NCI-H2171 treated with DMSO at 0.1 percent for 48 hours (cell line): ENCODE measurements around the gene CXorf65.

Experiments
- DNase-seq: peaks from one replicate; lab custom pipeline; 2025; lab: John Stamatoyannopoulos, UW

Gene CXorf65

GRCh38 chrX:71107245-71107644 is 705 bp upstream of the CXorf65 start:
- DNase-seq: no peak

DNA sequence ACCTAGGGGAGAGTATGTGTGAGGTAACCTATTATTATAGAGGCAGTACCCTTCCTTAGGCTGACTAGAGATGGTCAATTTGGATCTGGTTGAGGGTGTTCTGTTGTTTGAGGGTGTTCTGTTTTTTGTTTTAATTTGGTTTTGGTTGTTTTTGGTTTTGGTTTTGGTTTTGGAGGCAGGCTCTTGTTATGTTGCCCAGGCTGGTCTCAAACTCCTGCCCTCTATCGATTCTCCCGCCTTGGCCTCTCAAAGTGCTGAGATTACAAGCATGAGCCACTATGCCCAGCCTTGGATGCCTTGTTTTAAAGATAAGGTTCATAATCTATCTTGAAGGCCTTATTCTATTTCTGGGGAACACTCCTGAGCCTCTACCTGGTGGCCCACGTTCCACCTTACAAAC is 912 bp downstream of the CXorf65 start:
- DNase-seq: no peak

DNA sequence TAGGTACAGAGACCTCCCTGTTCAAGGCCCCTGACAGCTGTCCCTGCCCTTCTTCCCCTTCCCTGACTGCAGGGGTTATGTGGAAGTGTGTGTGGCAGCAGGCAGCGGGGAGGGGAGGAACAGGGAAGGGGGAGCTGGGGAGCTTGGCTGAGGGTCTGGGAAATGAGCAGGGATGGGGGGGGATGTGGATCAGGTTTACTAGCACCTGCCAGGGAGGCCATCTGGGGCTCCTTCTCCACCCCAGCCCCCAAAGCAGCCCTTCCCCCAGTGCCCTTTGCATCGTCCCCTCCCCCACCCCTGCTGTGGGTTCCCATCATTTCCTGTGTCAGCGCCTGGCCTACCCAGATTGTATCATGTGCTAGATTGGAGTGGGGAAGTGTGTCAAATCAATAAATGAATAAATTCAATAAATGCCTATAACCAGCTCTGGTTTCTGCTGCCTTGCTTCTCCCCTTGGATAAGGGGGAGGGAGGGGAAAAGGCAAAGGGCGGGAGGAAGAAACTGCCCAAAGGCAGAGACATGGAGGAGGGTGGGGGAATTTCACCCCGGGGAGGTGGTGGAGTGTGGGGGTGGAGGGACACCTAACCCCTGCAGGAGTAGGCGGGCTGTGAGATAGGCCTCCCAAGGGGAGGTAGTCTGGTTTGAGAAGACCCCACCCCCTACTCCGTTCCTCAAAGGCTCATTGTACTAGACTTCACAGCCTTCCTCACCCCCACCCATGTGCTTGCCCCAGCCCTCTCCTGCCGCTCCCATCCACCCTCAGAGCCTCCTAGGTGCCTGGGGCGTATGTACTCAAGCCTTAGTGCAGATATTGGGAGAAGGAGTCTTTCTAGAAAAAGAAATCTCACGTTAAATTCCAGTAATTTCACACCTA is 3.2 kb downstream of the CXorf65 start:
- DNase-seq: peak; percentile 91

GRCh38 chrX:71102292-71102691 is 4.2 kb downstream of the CXorf65 start:
- no peak for DNase-seq

- DNase-seq: no peak
Observed at GRCh38 chrX:71100581-71101505, 5.7 kb downstream of the CXorf65 start.

- no peak for DNase-seq
Observed at GRCh38 chrX:71099736-71100135, 6.8 kb downstream of the CXorf65 start.

GRCh38 chrX:71098951-71099506 is 7.5 kb downstream of the CXorf65 start:
- no peak for DNase-seq

GRCh38 chrX:71098302-71098701 is 8.2 kb downstream of the CXorf65 start:
- peak; percentile 21 for DNase-seq

- no peak for DNase-seq
Observed at GRCh38 chrX:71096760-71097032, 9.8 kb downstream of the CXorf65 start.

GRCh38 chrX:71095981-71096759 is 10.4 kb downstream of the CXorf65 start:
- DNase-seq: peak; percentile 74

DNA sequence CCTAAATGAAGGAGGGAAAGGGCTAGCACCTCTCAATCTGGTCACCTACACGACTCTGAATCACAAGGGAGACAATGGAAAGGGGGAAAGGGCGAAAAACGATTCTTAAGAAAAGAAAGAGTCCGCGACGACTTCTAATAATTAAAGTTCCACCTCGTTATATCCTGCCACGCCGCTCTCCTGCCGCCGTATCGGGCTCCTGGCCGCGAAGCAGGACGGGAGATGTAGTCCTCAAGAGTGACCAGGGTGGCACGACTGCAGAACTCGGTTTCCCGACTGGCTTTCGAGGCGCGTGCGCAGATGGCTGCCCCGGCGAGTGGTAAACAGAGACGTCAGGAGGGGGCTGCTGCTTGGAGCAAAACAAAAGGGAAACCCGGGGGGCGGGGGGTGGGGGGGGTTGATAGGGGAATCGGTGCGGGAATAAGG is 11.0 kb downstream of the CXorf65 start, which contains the start of gene FOXO4:
Gene FOXO4 (plus strand): TSS at position 297 of the 426 bp plus-strand sequence. CDS start 678 bp downstream, outside the sequence.
- peak; percentile 82 for DNase-seq

- no peak for DNase-seq
Observed at GRCh38 chrX:71095033-71095432, 11.5 kb downstream of the CXorf65 start.

DNA sequence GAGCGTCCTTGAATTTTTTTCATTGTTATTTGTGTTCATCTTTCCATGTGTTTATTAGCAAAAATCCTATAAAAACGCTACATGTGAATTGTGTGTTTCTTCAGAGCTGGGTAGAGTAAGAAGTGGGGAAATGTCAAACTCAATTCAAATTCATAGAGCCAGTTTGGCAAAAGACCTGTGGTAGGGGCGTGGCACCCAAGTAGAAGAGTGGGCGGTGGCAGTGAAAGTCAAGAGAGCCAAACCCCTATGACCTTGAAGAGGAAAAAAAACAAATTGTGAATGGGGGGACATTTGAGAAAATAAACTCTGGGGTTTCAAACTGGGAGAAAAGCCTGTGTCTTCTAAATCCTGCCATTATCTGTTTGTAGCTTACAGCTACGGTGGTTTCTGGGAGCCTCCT is 15.3 kb downstream of the CXorf65 start:
- DNase-seq: no peak

DNA sequence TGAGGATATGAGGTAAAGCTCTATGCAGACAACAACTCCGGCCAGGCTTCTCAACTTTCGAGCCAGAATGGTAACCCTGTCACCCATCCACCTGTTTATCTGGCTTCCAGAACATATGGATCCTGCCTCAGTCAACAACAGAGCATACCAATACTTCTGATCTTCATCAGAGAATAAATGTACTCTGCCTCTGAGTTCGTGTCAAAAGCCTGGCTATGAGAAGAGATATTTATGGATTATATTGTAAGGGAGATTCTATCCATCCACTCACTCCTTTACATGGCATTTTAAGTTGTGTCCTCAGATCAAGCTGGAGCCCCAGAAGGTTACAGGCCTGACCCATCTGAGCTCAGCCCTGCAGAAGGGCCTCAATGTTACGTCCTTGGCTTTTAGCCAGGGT is 20.6 kb downstream of the CXorf65 start:
- no peak for DNase-seq

DNA sequence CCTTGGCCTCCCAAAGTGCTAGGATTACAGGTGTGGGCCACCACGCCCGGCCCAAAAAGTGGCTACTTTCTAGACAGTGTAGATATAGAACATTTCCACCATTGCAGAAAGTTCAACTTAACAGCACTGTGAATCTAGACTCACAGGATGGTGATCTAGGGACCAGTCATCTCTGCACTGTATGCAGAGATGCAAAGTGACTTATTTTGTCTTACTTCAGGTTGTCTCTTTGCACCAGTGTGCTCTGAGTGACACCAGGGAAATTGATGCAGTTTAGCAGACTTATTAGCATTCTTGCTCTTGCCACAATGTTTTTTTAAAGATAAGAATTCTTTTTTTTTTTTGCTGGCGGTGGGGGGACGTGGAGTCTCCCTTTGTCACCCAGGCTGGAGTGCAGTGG is 23.7 kb downstream of the CXorf65 start:
- DNase-seq: no peak

DNA sequence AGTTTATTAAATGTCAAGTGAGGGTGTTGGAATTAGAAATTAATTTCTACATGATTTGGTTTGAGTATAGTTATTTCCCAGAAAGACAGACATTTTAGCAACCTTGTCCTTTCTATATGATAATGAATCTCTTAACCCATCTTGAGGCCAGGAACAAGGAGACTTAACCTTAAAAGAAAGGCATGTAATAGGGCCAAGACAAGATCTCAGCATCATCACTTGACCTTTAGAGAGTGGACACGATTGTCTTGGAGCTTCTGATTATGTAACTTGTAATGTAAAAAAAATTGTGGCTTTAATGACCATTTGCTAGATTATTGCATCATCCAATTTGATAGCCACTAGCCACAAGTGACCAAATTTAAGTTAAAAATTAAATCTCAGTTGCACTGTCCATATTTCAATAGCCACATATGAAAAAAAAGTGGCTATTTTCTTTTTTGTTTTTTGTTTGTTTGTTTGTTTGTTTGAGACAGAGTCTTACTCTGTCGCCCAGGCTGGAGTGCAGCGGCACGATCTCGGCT is 24.4 kb downstream of the CXorf65 start:
- DNase-seq: no peak

- DNase-seq: no peak
Observed at GRCh38 chrX:71081330-71082123, 25.0 kb downstream of the CXorf65 start.

DNA sequence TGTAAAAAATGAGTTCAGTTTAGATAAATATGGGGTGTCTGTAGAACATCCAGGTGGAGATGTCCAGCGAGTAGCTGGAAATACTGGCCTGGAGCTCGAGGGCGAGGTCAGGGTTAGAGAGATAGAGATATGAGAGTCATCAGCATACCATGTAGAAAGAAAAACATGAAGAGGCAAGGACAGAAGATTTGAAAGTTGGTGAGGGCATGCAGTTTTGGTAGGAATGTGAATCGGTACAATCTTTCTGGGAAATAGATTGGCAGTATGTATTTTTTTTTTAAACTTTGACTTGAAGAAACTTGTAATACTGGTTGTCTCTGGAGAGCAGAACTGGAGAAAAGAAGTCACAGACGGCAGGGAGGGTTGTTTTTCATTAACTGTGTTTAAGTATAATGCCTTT is 36.0 kb downstream of the CXorf65 start:
- DNase-seq: no peak

GRCh38 chrX:71068044-71068918 is 38.3 kb downstream of the CXorf65 start, which contains the start of gene SNX12:
SNX12 (minus strand) TSS chrX:71068334; CDS start chrX:71068306, 28 bp downstream.
- peak; percentile 94 for DNase-seq

DNA sequence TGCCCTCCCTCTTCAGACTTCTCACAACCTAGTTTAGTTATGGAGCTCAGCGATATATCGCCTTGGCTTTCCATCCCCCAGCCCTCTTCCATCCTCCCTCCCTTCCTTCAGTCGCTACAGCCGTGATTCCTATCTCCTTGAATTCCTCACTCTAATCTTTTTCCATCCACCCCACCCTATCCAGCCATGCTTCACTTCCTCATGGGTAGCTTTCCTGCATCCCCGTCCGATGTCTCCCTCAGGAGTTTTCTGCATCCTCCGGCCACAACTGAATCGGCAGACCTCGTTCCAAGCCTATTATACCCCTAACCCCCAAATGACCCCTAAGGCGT is 38.9 kb downstream of the CXorf65 start:
- peak; percentile 35 for DNase-seq
